ENCODE results near the gene AP4E1. TPM values are rescaled to one million over a fixed set of nuclear protein-coding genes. Genes with fewer than 3 reads are reported as not detected.
A peak's percentile ranks its signal among the peaks of the same experiment; 100 is the strongest.
"Not testable (repeated sequence)": the region's sequence is repeated elsewhere in the genome, so short reads cannot be mapped to it uniquely, and the experiment has no call there.

AP4E1 gene
- total RNA-seq, 1 donor from 2014 or later, result 5.2 TPM

- no peak for TF ChIP-seq CTCF (IDR thresholded peaks at IDR 0.05)
- H3K27me3 ChIP-seq, result no peaks in the 10 kb centered on the region
- peak overlapping the region; percentile 29 to 59 for H3K27ac ChIP-seq
- no peak for DNase-seq (ENCODE audit: low spot score in 2 of 2)
- intact Hi-C loops (cut with DNase I), result no loop called here
- H3K36me3 ChIP-seq, result peaks cover 0 to 13% of the 10 kb centered on the region in 2 donors
- no peak overlapping the region for H3K4me3 ChIP-seq
- peaks cover 0 to 3% of the 10 kb centered on the region in 2 donors for H3K4me1 ChIP-seq
- no peaks in the 10 kb centered on the region for H3K9me3 ChIP-seq
These were observed 30.0 kb downstream of the AP4E1 start for GRCh38 chr15:50938525-50938924.

- H3K27ac ChIP-seq, result peak overlapping the region; percentile 51 to 59
- DNase-seq (ENCODE audit: low spot score in 2 of 2), result no peak
- H3K27me3 ChIP-seq, result no peaks in the 10 kb centered on the region
- H3K36me3 ChIP-seq, result peaks cover 0 to 16% of the 10 kb centered on the region in 2 donors
- no peaks in the 10 kb centered on the region for H3K9me3 ChIP-seq
- intact Hi-C loops (cut with DNase I), result no loop called here
- H3K4me1 ChIP-seq, result peaks cover 0 to 3% of the 10 kb centered on the region in 2 donors
- H3K4me3 ChIP-seq, result no peak overlapping the region
- TF ChIP-seq CTCF (IDR thresholded peaks at IDR 0.05), result no peak
These were observed 31.4 kb downstream of the AP4E1 start for GRCh38 chr15:50939911-50940310.

- TF ChIP-seq CTCF (IDR thresholded peaks at IDR 0.05), result no peak
- Histone ChIP-seq H3K27ac (peak overlapping the region in 1 of 2 donors; percentile 59), H3K4me1 (peaks cover 0 to 3% of the 10 kb centered on the region in 2 donors), H3K36me3 (peaks cover 0 to 16% of the 10 kb centered on the region in 2 donors), H3K27me3 (no peaks in the 10 kb centered on the region), H3K4me3 (no peak overlapping the region), H3K9me3 (no peaks in the 10 kb centered on the region)
- intact Hi-C loops (cut with DNase I), result no loop called here
- DNase-seq (ENCODE audit: low spot score in 2 of 2), result no peak
These were observed 32.0 kb downstream of the AP4E1 start for GRCh38 chr15:50940506-50940905.

- Histone ChIP-seq H3K27ac (no peak overlapping the region), H3K9me3 (no peaks in the 10 kb centered on the region), H3K4me1 (peaks cover 0 to 3% of the 10 kb centered on the region in 2 donors), H3K36me3 (peaks cover 0 to 9% of the 10 kb centered on the region in 2 donors), H3K4me3 (no peak overlapping the region), H3K27me3 (no peaks in the 10 kb centered on the region)
- intact Hi-C loops (cut with DNase I), result no loop called here
- TF ChIP-seq CTCF (IDR thresholded peaks at IDR 0.05), result no peak
- no peak for DNase-seq (ENCODE audit: low spot score in 2 of 2)
These were observed 35.2 kb downstream of the AP4E1 start for GRCh38 chr15:50943638-50944037.

GRCh38 chr15:50944672-50945071, 36.2 kb downstream of the AP4E1 start:
- DNase-seq (ENCODE audit: low spot score in 2 of 2), result no peak
- no peak overlapping the region for H3K27ac ChIP-seq
- no peak for TF ChIP-seq CTCF (IDR thresholded peaks at IDR 0.05)
- intact Hi-C loops (cut with DNase I), result no loop called here
- H3K9me3 ChIP-seq, result no peaks in the 10 kb centered on the region
- H3K4me1 ChIP-seq, result no peaks in the 10 kb centered on the region
- no peaks in the 10 kb centered on the region for H3K27me3 ChIP-seq
- no peak overlapping the region for H3K4me3 ChIP-seq
- peaks cover 3 to 14% of the 10 kb centered on the region in 2 donors for H3K36me3 ChIP-seq

- Histone ChIP-seq H3K27me3 (no peaks in the 10 kb centered on the region), H3K4me3 (no peak overlapping the region), H3K36me3 (peaks cover 6 to 25% of the 10 kb centered on the region in 2 donors), H3K27ac (no peak overlapping the region), H3K9me3 (no peaks in the 10 kb centered on the region), H3K4me1 (no peaks in the 10 kb centered on the region)
- intact Hi-C loops (cut with DNase I), result no loop called here
- DNase-seq (ENCODE audit: low spot score in 2 of 2), result no peak
- TF ChIP-seq CTCF (IDR thresholded peaks at IDR 0.05), result no peak
These were observed 37.2 kb downstream of the AP4E1 start for GRCh38 chr15:50945725-50946124.

GRCh38 chr15:50950745-50951144, 42.3 kb downstream of the AP4E1 start:
- H3K4me3 ChIP-seq; H3K4me1 ChIP-seq; H3K27me3 ChIP-seq; H3K27ac ChIP-seq; H3K9me3 ChIP-seq; intact Hi-C loops (cut with DNase I); DNase-seq (ENCODE audit: low spot score in 2 of 2): not testable (repeated sequence)
- H3K36me3 ChIP-seq, result peaks cover 22 to 38% of the 10 kb centered on the region in 2 donors
